Ectodermal cell (in vitro differentiated cells): Measurements from ENCODE around the gene FOXP4. TPM values are rescaled to one million over a fixed set of nuclear protein-coding genes. Genes with fewer than 3 reads are reported as not detected.

Experiments used
- H3K27ac ChIP-seq: 2 replicates; pipeline ENCODE4 v1.7.0; 2013; ENCODE audit warnings: mild to moderate bottlenecking, low read depth, low read length; ENCODE audit not compliant: insufficient read depth, poor library complexity, severe bottlenecking
- H3K27me3 ChIP-seq: 2 replicates; pipeline ENCODE4 v1.7.0; 2013; ENCODE audit warnings: mild to moderate bottlenecking, low read length; ENCODE audit not compliant: insufficient read depth, control insufficient read depth, poor library complexity, severe bottlenecking
- H3K36me3 ChIP-seq: one replicate; pipeline ENCODE4 v1.7.0; 2013; ENCODE audit warnings: low read length; ENCODE audit not compliant: control insufficient read depth, insufficient read depth
- H3K4me1 ChIP-seq: one replicate; pipeline ENCODE4 v1.7.0; 2013; ENCODE audit warnings: low read length; ENCODE audit not compliant: control insufficient read depth, insufficient read depth
- H3K4me3 ChIP-seq: 2 replicates; pipeline ENCODE4 v1.7.0; 2013; ENCODE audit warnings: low read depth, low read length, control low read depth; ENCODE audit not compliant: insufficient read depth
- H3K9me3 ChIP-seq: 2 replicates; pipeline ENCODE4 v1.7.0; 2013; ENCODE audit warnings: mild to moderate bottlenecking, low read length, moderate library complexity; ENCODE audit not compliant: control insufficient read depth
- WGBS, 2 experiments: methylation state at CpG; one replicate each; pipeline ENCODE4 v1.1.7; 2013; ENCODE audit warnings: missing lambda C conversion rate in 2 of 2; 5-methylcytosine and 5-hydroxymethylcytosine counted together
- polyA plus RNA-seq, 4 experiments: library from polyadenylated mRNA; stranded (reverse); fragments of 50-300 nt; gene quantifications; one replicate each; pipeline ENCODE4 v1.2.3, GENCODE V29; 2013

Gene FOXP4, protein sequence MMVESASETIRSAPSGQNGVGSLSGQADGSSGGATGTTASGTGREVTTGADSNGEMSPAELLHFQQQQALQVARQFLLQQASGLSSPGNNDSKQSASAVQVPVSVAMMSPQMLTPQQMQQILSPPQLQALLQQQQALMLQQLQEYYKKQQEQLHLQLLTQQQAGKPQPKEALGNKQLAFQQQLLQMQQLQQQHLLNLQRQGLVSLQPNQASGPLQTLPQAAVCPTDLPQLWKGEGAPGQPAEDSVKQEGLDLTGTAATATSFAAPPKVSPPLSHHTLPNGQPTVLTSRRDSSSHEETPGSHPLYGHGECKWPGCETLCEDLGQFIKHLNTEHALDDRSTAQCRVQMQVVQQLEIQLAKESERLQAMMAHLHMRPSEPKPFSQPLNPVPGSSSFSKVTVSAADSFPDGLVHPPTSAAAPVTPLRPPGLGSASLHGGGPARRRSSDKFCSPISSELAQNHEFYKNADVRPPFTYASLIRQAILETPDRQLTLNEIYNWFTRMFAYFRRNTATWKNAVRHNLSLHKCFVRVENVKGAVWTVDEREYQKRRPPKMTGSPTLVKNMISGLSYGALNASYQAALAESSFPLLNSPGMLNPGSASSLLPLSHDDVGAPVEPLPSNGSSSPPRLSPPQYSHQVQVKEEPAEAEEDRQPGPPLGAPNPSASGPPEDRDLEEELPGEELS
- polyA plus RNA-seq (2013, experiment 1 of 4), result 41.3 TPM
- 38.5 TPM for polyA plus RNA-seq (2013, experiment 2 of 4)
- polyA plus RNA-seq (2013, experiment 3 of 4), result 34.5 TPM
- polyA plus RNA-seq (2013, experiment 4 of 4), result 37.6 TPM

DNA sequence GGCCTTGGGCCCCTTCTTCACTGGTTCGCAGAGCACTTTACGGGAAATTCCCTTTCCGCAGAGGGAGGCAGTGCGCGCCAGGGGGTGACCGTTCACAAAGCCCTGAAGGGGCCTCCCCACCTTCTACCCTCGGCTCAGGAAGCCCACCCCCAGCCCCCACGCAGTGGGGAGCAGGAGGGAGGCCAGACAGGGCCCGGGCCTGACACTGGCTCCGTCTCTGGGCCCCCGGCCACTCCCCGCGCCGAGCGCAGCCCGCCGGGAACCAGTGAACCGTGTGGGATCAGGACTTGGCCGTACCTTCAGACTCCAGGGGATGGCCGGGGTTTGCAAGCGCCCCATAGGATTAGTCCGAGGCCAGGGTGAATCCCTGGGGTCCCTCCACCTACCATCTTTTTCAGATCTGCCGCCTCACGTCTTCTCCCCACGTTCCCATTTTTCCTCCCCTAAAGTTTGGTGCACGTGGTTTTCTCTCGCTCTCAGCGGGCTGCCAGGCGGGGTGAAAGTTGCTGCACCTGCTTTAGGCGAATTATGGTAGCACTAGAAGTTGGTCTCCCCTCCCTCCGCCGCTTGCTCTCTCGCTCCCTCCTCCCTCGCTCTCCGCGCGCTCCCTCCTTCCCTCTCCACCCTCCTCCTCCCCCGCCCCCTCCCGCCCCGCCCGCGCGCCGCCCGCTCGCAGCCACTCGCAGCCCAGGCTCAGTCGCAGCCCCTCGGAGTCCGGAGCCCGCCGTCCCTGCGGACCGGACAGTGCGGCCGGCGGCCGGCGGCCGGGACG lies at the start of gene FOXP4:
Gene FOXP4, plus strand, starts transcription at position 679 of the 772 bp plus-strand sequence. CDS start 19,380 bp downstream, outside the sequence.
- H3K4me1 ChIP-seq, result peaks cover 18% of the 10 kb centered on the region
- H3K9me3 ChIP-seq, result no peaks in the 10 kb centered on the region
- H3K36me3 ChIP-seq, result no peaks in the 10 kb centered on the region
- H3K27ac ChIP-seq, result no peak within 1 kb of the TSS
- H3K27me3 ChIP-seq, result peaks cover 62% of the 10 kb centered on the region
- H3K4me3 ChIP-seq, result peak within 1 kb of the TSS; percentile 90
- WGBS, 2 experiments, result 0% methylated on average over 56 to 58 of the region's 61 CpGs

DNA sequence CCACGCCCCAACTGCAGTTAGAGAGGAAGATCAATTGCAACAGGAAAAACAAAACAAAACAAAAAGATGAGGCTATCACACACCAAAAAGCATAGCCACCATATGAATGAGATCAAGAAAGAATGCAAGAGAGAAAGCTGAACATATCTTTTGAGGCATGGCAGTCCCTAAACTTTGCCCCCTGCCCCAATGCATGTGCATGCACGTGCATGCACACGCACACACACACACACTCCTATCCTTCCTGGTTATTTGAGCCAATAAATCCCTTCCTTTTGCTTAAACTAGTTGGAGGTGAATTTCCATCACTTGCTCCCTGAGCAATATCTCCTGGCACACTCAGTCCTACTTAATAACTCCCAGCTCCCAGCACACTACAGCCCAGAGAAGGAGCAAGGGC lies 48.6 kb upstream of the FOXP4 start:
- Histone ChIP-seq H3K4me3 (no peak overlapping the region), H3K27ac (no peak overlapping the region), H3K4me1 (peaks cover 27% of the 10 kb centered on the region), H3K9me3 (no peaks in the 10 kb centered on the region), H3K27me3 (peaks cover 63% of the 10 kb centered on the region), H3K36me3 (no peaks in the 10 kb centered on the region)
- WGBS, 2 experiments, result 90 to 95% methylated on average over 3 of the region's 3 CpGs

DNA sequence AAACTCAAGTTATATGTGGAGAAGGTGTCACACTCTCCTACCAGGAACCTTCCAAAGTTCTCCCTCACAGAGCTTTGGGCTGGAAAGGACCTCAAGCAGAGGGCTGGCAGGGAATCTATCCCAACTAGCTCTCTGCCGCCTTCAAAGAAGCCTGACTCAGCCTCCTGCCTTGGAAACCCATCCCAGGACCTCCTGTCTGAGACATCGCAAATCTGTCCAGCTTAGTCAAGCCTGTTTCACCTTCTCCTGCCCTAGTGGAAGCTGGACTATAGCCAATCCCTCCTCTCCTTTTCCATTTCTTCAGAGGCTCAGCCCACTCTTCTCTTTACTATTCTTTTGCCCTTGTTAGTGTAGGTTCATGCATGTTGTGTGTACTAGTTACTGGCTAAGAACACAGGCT lies 48.2 kb upstream of the FOXP4 start:
- Histone ChIP-seq H3K9me3 (no peaks in the 10 kb centered on the region), H3K36me3 (no peaks in the 10 kb centered on the region), H3K4me3 (no peak overlapping the region), H3K27ac (no peak overlapping the region), H3K27me3 (peaks cover 63% of the 10 kb centered on the region), H3K4me1 (peaks cover 28% of the 10 kb centered on the region)
- WGBS, 2 experiments, result 82 to 86% methylated on average over 2 of the region's 2 CpGs

DNA sequence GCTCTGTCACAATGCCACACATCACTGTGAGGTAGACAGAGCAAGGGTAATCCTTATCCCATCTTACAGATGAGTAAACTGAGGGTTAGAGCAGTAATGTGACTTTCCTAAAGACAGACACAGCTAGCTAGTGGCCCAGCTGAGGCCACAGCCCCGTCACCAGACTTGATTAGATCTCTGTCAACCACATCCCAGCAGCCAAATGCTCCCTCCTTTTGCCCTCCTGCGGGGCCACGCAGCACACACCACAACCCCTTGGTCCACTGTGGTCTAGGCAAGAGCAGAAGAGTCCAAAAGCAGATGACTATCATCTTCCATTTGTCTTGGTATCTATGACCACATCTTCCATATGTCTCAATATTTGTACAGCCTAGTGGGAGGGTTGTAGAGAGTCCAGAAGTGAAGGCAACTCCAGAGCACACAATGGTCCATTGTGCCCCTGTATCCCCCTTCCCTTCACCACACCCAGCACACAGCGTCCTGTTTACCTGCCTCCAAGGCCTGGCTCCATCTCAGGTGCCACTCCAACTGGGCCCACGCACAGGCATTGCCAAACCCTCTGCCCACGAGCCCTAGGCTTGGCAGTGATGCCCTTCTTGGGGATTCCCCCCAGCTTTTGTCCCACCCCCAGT lies 47.1 kb upstream of the FOXP4 start:
- Histone ChIP-seq H3K4me1 (peaks cover 35% of the 10 kb centered on the region), H3K9me3 (no peaks in the 10 kb centered on the region), H3K27ac (no peak overlapping the region), H3K27me3 (peaks cover 63% of the 10 kb centered on the region), H3K36me3 (no peaks in the 10 kb centered on the region), H3K4me3 (no peak overlapping the region)
- WGBS, 2 experiments, result 91 to 93% methylated on average over 6 of the region's 6 CpGs

DNA sequence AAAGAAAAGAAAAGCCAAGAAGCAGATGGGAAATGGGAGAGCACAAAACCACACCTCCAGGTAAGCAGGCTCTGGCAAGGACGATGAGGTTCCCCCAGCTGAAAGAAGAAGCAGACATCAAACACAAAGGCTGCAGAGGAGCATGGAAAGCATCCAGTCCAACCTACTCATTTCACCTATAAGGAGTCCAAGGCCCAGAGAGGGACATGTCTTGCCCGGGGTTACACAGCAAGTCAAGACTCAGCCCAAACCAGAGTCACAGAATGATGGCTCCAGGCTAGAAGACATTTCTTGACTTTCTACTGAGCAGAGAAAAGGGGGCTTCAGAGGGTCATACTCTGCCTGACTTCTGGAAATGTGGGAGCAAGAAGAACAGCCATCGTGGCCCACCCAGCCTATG lies 45.6 kb upstream of the FOXP4 start:
- peaks cover 30% of the 10 kb centered on the region for H3K4me1 ChIP-seq
- no peaks in the 10 kb centered on the region for H3K9me3 ChIP-seq
- peaks cover 69% of the 10 kb centered on the region for H3K27me3 ChIP-seq
- H3K4me3 ChIP-seq, result no peak overlapping the region
- H3K36me3 ChIP-seq, result no peaks in the 10 kb centered on the region
- WGBS, 2 experiments, result 75% methylated on average over 3 of the region's 3 CpGs
- H3K27ac ChIP-seq, result no peak overlapping the region

DNA sequence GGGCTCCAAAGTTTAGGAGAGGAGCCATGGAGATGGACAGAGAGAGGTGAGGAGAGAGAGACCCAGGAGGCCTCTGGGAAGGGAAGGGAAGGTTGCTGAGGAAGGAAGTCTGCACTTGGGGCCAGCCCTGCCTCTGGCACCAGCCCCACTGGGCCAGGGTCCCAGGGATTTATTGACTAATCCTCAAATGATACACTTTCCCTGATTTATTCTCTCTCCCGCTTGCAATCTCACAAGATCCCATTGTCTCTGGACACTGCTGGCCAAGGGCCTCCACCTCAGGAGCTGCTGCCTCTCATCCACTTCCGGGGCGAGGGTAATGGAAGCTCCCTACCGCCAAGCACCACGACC lies 43.6 kb upstream of the FOXP4 start:
- Histone ChIP-seq H3K36me3 (no peaks in the 10 kb centered on the region), H3K4me3 (no peak overlapping the region), H3K27ac (no peak overlapping the region), H3K9me3 (no peaks in the 10 kb centered on the region), H3K4me1 (peaks cover 27% of the 10 kb centered on the region), H3K27me3 (peaks cover 70% of the 10 kb centered on the region)
- WGBS, 2 experiments, result 36 to 45% methylated on average over 5 of the region's 5 CpGs

DNA sequence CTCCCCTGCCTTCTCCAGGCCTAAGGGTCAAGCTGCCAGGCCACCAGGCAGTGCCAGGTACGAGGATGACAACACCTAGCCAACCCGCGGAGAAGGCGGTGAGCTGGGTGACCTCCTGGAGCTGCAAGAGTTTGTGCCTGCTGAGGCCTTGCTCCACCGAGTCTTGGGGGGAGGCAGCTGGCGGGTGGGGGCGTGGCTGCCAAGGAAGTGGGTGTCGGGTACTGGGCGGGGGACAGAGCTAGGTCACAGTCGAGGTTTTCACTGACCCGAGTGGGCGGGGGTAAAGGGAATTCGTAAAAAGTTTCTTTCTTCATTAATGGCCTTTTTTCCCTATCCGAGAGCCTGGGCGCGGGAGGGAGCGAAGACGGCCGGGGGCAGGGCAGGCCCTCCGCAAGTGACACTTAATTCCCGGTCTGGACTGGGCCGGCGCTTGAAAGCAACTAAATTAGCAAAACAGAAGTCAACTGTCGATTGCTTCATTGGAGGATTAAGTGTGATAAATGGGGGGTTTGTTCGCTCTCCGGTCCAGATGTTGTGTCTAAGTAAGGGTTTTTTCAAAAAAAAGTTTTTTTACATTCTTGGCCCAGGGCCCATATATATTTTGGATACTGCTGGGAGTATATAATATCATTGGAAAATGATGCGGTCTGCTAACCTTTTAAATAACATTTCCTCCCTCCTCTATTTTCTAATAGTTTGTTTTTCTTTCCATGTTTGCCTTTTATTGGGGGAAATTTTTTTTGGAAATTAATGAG lies 43.1 kb upstream of the FOXP4 start:
- WGBS, 2 experiments, result 1 to 2% methylated on average over 26 of the region's 27 CpGs
- Histone ChIP-seq H3K27me3 (peaks cover 72% of the 10 kb centered on the region), H3K9me3 (no peaks in the 10 kb centered on the region), H3K4me1 (peaks cover 27% of the 10 kb centered on the region), H3K4me3 (peak overlapping the region; percentile 20), H3K36me3 (no peaks in the 10 kb centered on the region), H3K27ac (no peak overlapping the region)

DNA sequence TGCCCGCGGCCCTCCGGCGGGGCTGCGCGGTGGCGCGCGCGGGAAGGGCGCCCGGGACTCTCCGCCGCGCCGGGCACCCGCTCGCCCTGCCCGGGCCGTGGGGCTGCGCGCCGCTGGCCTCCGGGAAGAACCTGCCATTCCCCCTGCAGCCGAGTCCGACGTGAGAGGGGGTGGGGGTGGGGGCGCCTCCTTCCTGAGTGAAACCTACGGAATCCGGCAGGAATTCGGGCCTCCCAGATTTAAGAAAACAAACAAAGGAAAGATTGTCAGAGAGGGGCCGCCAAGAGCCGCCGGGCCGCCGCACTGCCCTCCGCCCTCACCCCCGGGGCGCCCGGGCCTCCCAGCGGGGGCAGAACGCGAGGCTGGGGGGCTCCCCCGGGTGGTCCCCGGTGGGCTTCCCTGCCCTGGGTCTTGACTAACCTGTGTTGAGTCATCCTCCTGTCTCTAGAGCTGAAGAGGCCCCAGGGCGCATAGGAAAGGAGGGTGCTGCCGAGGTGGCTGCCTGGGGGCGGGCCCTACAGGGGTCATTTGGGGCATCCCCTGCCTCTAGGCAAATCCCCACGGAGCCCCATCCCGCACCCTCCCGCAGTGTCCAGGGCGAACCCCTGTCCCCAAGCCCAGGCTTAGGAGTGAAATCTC lies 42.2 kb upstream of the FOXP4 start:
- H3K4me3 ChIP-seq, result peak overlapping the region; percentile 34
- H3K36me3 ChIP-seq, result no peaks in the 10 kb centered on the region
- peaks cover 27% of the 10 kb centered on the region for H3K4me1 ChIP-seq
- no peak overlapping the region for H3K27ac ChIP-seq
- H3K9me3 ChIP-seq, result no peaks in the 10 kb centered on the region
- 0 to 1% methylated on average over 52 of the region's 52 CpGs for WGBS, 2 experiments
- H3K27me3 ChIP-seq, result peaks cover 77% of the 10 kb centered on the region
